Neural progenitor cell (in vitro differentiated cells): Measurements from ENCODE around the gene MAP6. TPM values are rescaled to one million over a fixed set of nuclear protein-coding genes. Genes with fewer than 3 reads are reported as not detected.

ENCODE experiments used
- DNase-seq: peaks from one replicate; pipeline ENCODE4 v3.0.0-alpha.2; 2016; ENCODE audit warnings: low spot score
- H2AFZ ChIP-seq: fragments of 200-600 bp; sonication (generic); replicated peaks from 2 replicates; pipeline ENCODE4 v1.6.1; 2016; ENCODE audit warnings: antibody characterized with exemption
- H3F3A ChIP-seq: fragments of 200-600 bp; sonication (generic); 2 replicates; pipeline ENCODE4 v1.6.1; 2016; ENCODE audit warnings: antibody characterized with exemption, low read depth
- H3K27ac ChIP-seq: fragments of 200-600 bp; sonication (generic); 2 replicates; pipeline ENCODE4 v1.5.1; 2016; ENCODE audit warnings: mild to moderate bottlenecking
- H3K27me3 ChIP-seq: fragments of 200-600 bp; sonication (generic); 2 replicates; pipeline ENCODE4 v1.6.1; 2016; ENCODE audit warnings: mild to moderate bottlenecking, moderate library complexity
- H3K36me3 ChIP-seq: fragments of 200-600 bp; sonication (generic); 2 replicates; pipeline ENCODE4 v1.5.1; 2016
- H3K4me1 ChIP-seq: fragments of 200-600 bp; sonication (generic); 2 replicates; pipeline ENCODE4 v1.6.1; 2016; ENCODE audit warnings: mixed run types
- H3K4me2 ChIP-seq: fragments of 200-600 bp; sonication (generic); 2 replicates; pipeline ENCODE4 v1.6.1; 2016
- H3K4me3 ChIP-seq: fragments of 200-600 bp; sonication (generic); 2 replicates; pipeline ENCODE4 v1.5.1; 2016
- H3K79me2 ChIP-seq: fragments of 200-600 bp; sonication (generic); 2 replicates; pipeline ENCODE4 v1.6.1; 2016; ENCODE audit warnings: low read depth
- H3K9ac ChIP-seq: fragments of 200-600 bp; sonication (generic); 2 replicates; pipeline ENCODE4 v1.6.1; 2016
- H3K9me3 ChIP-seq: fragments of 200-600 bp; sonication (generic); 2 replicates; pipeline ENCODE4 v1.5.1; 2016; ENCODE audit warnings: low read depth
- H4K20me1 ChIP-seq: fragments of 200-600 bp; sonication (generic); 2 replicates; pipeline ENCODE4 v1.6.1; 2016; ENCODE audit warnings: low read depth
- H3K27ac Mint-ChIP-seq: 3 replicates; pipeline ENCODE4 v1.8.0; 2021; ENCODE audit warnings: mixed read lengths
- H3K27me3 Mint-ChIP-seq: 2 replicates; pipeline ENCODE4 v1.8.0; 2022; ENCODE audit warnings: low read depth, mild to moderate bottlenecking, inconsistent platforms, moderate library complexity, mixed read lengths; ENCODE audit not compliant: insufficient read depth
- H3K36me3 Mint-ChIP-seq: 3 replicates; pipeline ENCODE4 v1.8.0; 2021; ENCODE audit warnings: mixed read lengths
- H3K4me1 Mint-ChIP-seq: 3 replicates; pipeline ENCODE4 v1.8.0; 2021; ENCODE audit warnings: mixed read lengths
- H3K4me3 Mint-ChIP-seq: 3 replicates; pipeline ENCODE4 v1.8.0; 2021; ENCODE audit warnings: mild to moderate bottlenecking, moderate library complexity, mixed read lengths
- H3K9me3 Mint-ChIP-seq: 3 replicates; pipeline ENCODE4 v1.8.0; 2020; ENCODE audit warnings: mixed read lengths
- CTCF ChIP-seq: fragments of 200-600 bp; sonication (generic); IDR thresholded peaks from 2 replicates; pipeline ENCODE4 v1.5.1; 2017; ENCODE audit warnings: antibody characterized with exemption, mild to moderate bottlenecking
- EZH2 ChIP-seq: fragments of 200-600 bp; sonication (generic); IDR thresholded peaks from 2 replicates; pipeline ENCODE4 v1.6.1; 2017; ENCODE audit warnings: antibody characterized with exemption, mild to moderate bottlenecking, moderate library complexity
- EZH2phosphoT487 ChIP-seq: fragments of 200-600 bp; sonication (generic); IDR thresholded peaks from 2 replicates; pipeline ENCODE4 v1.6.1; 2017; ENCODE audit warnings: antibody characterized with exemption
- total RNA-seq: library from RNA; depleted of rRNA; stranded (reverse); fragments of >200 nt; gene quantifications from 2 replicates; pipeline ENCODE4 v1.2.3, GENCODE V29; 2015; ENCODE audit warnings: low replicate concordance

MAP6 gene
- total RNA-seq, 1 donor from 2014 or later = 9.9 TPM

- H3K36me3 ChIP-seq = no peaks in the 10 kb centered on the region
- no peak overlapping the region for H3K4me2 ChIP-seq
- H3K27ac ChIP-seq = no peak overlapping the region
- Mint-ChIP-seq H3K9me3 (peaks cover 10% of the 10 kb centered on the region), H3K27me3 (peaks cover 5% of the 10 kb centered on the region), H3K4me3 (no peak overlapping the region), H3K4me1 (no peaks in the 10 kb centered on the region), H3K36me3 (no peaks in the 10 kb centered on the region), H3K27ac (no peak overlapping the region)
- TF ChIP-seq EZH2 (no peak), CTCF (no peak)
- H3K27me3 ChIP-seq = peaks cover 31% of the 10 kb centered on the region
- no peak for DNase-seq
- no peaks in the 10 kb centered on the region for H3K9me3 ChIP-seq
- H3K79me2 ChIP-seq = no peaks in the 10 kb centered on the region
- H2AFZ ChIP-seq = no peak overlapping the region
- H3K4me1 ChIP-seq = no peaks in the 10 kb centered on the region
- H4K20me1 ChIP-seq = no peaks in the 10 kb centered on the region
- H3K9ac ChIP-seq = no peak overlapping the region
- no peaks in the 10 kb centered on the region for H3F3A ChIP-seq
- no peak overlapping the region for H3K4me3 ChIP-seq
Measured at GRCh38 chr11:75677275-75677674, 8.4 kb upstream of the MAP6 start.

- H4K20me1 ChIP-seq = peaks cover 7% of the 10 kb centered on the region
- DNase-seq = no peak
- no peak overlapping the region for H3K27ac ChIP-seq
- H3K27ac Mint-ChIP-seq = no peak overlapping the region
- H3K27me3 Mint-ChIP-seq = peaks cover 14% of the 10 kb centered on the region
- no peaks in the 10 kb centered on the region for H3K79me2 ChIP-seq
- peak overlapping the region; percentile 15 for H3K4me3 Mint-ChIP-seq
- H3K36me3 ChIP-seq = no peaks in the 10 kb centered on the region
- peaks cover 63% of the 10 kb centered on the region for H3K27me3 ChIP-seq
- H3K4me1 ChIP-seq = no peaks in the 10 kb centered on the region
- peaks cover 8% of the 10 kb centered on the region for H3K9me3 Mint-ChIP-seq
- peaks cover 1% of the 10 kb centered on the region for H3K36me3 Mint-ChIP-seq
- H3K4me2 ChIP-seq = no peak overlapping the region
- H3K4me1 Mint-ChIP-seq = peaks cover 5% of the 10 kb centered on the region
- H3K9me3 ChIP-seq = no peaks in the 10 kb centered on the region
- no peak overlapping the region for H3K4me3 ChIP-seq
- H3K9ac ChIP-seq = no peak overlapping the region
- peaks cover 5% of the 10 kb centered on the region for H3F3A ChIP-seq
- H2AFZ ChIP-seq = no peak overlapping the region
- TF ChIP-seq EZH2 (no peak), EZH2phosphoT487 (no peak), CTCF (no peak)
Measured at GRCh38 chr11:75673977-75674582, 5.2 kb upstream of the MAP6 start.

- Histone ChIP-seq H3K27ac (no peak overlapping the region), H3K79me2 (no peaks in the 10 kb centered on the region), H3K27me3 (peaks cover 89% of the 10 kb centered on the region), H3K9me3 (no peaks in the 10 kb centered on the region), H3K4me1 (peaks cover 22% of the 10 kb centered on the region), H3K4me3 (peak overlapping the region; percentile 76), H3K9ac (no peak overlapping the region), H3K36me3 (no peaks in the 10 kb centered on the region), H4K20me1 (peaks cover 21% of the 10 kb centered on the region), H2AFZ (peak overlapping the region; percentile 95), H3F3A (peaks cover 47% of the 10 kb centered on the region), H3K4me2 (peak overlapping the region; percentile 99)
- Mint-ChIP-seq H3K9me3 (peaks cover 3% of the 10 kb centered on the region), H3K4me3 (peak overlapping the region; percentile 98), H3K36me3 (peaks cover 8% of the 10 kb centered on the region), H3K27me3 (peaks cover 15% of the 10 kb centered on the region), H3K27ac (peak overlapping the region; percentile 97), H3K4me1 (peaks cover 44% of the 10 kb centered on the region)
- DNase-seq = peak; percentile 94
- TF ChIP-seq CTCF (no peak), EZH2 (no peak)
Measured at GRCh38 chr11:75667831-75668450, 897 bp downstream of the MAP6 start.
